Jurkat, Clone E6-1 (cell line): ENCODE data around the gene SIRT7.
"Not testable (repeated sequence)": the region's sequence is repeated elsewhere in the genome, so short reads cannot be mapped to it uniquely, and the experiment has no call there.

Source experiments
- DNase-seq: peaks from one replicate; pipeline ENCODE4 v3.0.0-alpha.2; 2011; ENCODE audit warnings: low read depth, low spot score
- H3K4me3 ChIP-seq: 2 replicates; pipeline ENCODE4 v1.5.1; 2011; ENCODE audit warnings: mild to moderate bottlenecking, low read length, control low read depth, moderate library complexity

SIRT7 gene

DNA sequence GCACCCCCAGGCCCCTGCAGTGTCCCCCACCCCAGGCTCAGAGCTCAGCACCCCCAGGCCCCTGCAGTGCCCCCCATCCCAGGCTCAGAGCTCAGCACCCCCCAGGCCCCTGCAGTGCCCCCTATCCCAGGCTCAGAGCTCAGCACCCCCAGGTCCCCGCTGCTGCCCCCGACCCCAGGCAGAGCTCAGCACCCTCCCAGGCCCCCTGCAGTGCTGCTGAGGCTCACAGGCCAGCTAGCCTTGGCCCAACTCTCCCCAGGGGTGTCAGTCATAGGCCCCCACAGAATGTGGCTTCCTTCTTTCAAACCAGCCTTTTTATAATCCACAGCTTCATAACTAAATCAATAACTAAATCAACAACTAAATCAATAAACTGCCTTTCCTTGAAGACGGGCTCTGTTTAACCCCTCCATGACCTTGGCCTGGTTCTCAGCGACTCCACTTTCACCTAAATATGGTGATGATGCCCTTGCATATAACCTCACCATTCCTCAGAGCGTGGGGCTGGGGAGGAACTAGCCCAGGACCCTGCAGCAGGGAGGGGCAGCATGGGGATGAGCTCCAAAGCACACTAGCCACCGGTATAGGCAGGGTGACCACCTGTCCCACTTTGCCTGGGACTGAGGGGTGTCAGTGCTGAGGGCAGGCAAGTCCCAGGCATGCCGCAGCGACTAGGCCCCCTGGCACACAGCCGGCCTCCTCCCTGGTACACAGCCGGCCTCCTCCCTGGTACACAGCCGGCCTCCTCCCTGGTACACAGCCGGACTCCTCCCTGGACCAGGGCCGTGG, 38.0 kb upstream of the SIRT7 start:
- no peak overlapping the region for H3K4me3 ChIP-seq
- no peak for DNase-seq

DNA sequence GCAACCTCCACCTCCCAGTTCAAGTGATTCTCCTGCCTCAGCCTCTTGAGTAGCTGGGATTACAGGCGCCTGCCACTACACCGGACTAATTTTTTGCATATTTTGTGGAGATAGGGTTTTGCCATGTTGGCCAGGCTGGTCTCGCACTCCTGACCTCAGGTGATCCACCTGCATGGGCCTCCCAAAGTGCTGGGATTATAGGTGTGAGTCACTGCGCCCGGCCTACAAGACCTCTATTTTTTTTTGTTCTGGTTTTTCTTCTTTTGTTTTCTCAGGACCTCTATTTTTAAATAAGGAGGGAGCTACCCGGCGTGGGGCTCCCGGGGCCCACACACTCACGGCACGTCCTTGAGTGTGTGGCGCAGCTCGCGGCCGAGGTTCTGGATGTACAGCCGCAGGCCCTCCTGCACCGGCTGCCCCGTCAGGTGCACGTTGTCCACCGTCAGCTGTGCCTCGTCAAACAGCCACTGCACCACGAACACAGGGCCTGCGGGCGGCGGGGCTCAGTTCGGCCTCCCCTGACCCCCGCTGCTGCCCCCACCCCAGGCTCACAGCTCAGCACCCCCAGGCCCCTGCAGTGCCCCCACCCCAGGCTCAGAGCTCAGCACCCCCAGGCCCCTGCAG, 37.2 kb upstream of the SIRT7 start:
- no peak for DNase-seq
- no peak overlapping the region for H3K4me3 ChIP-seq

DNA sequence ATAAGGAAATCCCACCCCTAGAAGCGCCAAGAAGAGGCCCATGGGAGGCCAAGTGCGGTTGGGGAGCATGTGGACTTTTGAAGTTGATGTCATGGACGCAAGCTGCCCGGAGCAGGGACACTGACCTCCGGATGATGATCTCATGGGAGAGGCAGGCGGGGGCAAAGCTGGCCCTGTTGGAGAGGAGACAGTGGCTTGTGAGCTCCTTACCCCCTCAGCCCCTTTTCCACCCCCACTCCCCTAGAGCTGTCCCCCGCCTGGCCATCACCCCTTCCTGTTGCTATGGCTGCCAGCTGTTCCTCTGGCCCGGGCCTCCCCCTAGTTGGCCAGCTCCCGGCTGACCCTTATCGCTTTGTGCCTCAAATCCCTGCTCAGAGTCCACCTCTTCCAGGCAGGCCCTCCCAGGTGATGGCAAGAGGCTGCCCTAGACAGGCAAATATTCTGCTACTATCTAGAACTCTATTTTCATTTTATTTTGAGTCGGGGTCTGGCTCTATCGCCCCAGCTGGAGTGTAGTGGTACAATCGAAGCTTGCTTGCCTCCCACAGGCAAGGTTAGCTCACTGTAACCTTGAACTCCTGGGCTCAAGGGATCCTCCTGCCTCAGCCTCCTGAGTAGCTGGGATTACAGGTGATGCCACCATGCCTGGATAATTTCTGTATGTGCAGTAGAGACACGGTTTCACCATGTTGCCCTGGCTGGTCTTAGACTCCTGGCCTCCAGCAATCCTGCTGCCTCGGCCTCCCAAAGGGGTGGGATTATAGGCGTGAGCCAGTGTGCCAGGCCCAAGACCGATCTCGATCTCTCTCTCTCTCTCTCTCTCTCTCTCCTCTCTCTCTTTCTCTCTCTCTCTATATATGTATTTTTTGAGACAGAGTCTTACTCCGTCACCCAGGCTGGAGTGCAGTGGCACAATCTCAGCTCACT, 36.4 kb upstream of the SIRT7 start:
- no peak overlapping the region for H3K4me3 ChIP-seq
- DNase-seq, result no peak

DNA sequence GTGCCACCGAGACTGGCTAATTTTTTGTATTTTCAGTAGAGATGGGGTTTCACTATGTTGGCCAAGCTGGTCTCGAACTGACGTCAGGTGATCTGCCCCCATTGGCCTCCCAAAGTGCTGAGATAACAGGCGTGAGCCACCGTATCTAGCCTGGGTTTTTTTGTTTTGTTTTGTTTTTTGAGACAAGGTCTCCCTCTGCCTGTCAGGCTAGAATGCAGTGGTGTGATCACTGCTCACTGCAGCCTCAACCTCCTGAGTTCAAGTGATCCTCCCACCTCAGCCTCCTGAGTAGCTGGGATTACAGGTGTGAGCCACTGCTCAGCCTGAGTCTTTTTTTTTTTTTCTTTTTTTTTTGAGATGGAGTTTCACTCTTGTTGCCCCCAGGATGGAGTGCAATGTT, 35.5 kb upstream of the SIRT7 start:
- H3K4me3 ChIP-seq, result not testable (repeated sequence)

DNA sequence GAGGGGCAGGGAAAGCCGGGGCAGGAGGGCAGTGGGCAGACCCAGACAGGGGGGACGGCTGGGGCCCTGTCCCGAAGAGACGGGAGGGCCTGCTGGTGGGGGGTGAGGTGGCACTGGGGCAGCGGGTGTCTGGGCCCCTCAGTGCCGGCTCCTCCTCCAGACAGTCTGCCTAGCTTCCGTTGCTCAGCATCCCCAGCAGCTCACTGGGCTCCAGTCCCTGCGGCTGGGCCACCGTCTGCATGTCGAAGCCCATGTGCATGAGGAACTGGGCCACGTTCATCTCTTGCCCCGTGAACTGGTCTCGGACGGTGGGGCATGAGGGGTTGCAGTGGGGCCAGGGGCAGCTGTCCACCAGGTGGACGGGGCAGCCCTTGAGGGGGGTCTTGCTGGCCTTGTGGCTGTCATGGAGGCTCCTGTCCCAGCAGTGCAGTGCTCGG, 34.8 kb upstream of the SIRT7 start:
- DNase-seq, result no peak

More for the DNA sequence above, 35.5 kb upstream of the SIRT7 start:
- DNase-seq, result not testable (repeated sequence)

DNA sequence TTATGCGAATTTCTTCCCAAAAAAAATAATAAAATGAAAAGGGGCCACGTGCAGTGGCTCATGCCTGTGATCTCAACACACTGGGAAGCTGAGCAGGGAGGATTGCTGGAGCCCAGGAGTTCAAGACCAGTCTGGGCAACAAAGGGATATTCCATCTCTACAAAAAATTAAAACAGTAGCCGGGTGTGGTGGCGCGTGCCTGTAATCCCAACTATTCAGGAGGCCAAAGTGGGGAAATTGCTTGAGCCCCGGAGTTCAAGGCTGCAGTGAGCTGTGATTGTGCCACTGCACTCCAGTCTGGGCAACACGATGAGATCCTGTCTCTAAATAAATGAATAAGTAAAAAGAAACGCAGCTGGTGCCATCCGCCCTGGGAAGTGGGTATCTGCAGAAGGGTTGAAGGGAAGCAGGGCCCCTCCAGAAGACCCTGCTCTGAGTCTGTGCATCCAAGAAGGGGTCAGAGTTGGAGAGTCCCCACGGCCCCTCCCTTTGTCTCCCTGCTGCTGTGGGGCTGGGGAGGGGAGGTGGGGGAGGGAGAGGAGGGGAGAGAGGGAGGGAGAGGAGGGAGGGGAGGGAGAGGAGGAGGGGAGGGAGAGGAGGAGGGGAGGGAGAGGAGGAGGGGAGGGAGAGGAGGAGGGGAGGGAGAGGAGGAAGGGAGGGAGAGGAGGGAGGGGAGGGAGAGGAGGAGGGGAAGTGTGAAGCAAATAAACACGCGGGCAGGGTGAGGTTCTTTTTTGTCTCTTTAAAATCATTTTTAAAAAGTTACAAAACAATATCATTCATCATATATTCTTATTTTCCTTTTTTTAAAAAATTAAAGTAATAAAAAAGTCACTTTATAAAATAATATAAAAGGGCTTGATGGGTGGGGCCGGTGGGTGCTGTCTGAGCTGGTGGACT, 34.1 kb upstream of the SIRT7 start:
- DNase-seq, result no peak
- no peak overlapping the region for H3K4me3 ChIP-seq

More for the DNA sequence above, 34.8 kb upstream of the SIRT7 start:
- no peak overlapping the region for H3K4me3 ChIP-seq

DNA sequence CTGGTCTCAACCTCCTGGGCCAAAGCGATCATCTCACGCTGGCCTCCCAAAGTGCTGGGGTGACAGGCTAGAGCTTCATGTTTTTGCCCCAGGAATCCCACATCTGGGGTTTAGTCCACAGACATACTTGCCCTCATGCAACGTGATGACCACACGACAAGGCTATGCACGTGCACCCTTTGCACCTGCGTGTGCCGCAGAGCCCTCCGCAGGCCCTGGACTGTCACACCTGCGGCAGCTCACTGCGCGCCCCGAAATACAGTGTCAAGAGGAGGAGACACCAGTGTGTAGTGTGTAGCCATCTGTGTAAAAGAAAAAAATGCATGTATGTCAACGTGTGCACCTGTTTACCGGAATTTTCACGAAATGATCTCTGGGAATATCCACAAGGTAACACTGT, 32.5 kb upstream of the SIRT7 start:
- H3K4me3 ChIP-seq, result no peak overlapping the region
- no peak for DNase-seq

DNA sequence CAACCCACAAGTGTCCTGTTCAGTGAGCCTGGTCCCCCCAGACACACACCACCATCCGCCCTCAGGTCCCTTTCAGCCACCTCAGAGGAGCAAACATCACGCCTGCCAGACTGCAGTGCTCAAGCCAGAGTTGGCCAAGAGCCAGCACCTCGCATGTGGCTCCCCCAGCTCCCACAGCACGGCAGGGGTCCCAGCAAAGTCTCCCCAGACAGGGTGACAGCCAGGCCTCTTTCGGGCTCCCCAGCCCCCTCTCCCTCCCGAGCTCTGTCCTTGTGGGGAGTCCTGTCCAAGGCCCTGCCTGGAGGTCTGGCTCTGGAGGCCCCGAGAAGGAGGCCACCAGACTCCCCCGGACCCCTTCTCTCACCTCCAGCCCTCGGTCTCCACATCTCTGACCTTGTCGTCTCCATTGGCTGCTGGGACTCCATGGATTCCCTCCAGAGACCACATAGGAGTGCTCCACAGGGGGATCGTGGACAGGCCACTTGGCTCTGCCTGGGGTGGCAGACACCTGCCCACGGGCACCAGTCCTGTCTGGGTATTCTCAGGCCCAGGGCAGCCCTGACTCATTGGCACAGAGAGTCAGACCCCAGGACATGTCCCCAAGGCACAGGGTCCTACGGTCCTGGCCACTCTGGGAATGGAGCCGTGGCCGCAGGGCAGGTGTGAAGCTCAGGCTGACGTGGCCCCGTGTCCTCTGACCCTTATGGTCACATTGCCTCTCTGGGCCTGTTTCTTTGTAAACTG, 30.8 kb upstream of the SIRT7 start:
- no peak overlapping the region for H3K4me3 ChIP-seq
- no peak for DNase-seq

DNA sequence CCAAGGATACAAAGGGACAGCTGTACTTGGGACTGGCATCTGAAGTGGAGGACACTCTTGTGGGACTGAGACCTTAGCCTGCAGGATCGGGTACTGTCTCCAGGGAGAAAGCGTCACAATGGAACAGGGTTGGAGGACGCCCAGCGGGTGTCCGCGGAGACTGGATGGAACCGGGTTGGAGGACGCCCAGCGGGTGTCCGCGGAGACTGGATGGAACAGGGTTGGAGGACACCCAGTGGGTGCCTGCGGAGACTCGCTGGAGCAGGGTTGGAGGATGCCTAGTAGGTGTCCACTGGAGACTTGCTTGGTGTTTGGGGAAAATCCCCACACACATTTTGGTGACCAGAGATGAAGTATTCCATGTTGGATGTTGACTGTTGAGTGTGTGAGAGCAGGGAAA, 29.2 kb upstream of the SIRT7 start, which contains the start of gene MYADML2:
MYADML2 (minus strand) TSS at position 45 of the 400 bp plus-strand sequence. CDS start 5,492 bp downstream, outside the sequence.
- no peak within 1 kb of the TSS for H3K4me3 ChIP-seq
- DNase-seq, result no peak

DNA sequence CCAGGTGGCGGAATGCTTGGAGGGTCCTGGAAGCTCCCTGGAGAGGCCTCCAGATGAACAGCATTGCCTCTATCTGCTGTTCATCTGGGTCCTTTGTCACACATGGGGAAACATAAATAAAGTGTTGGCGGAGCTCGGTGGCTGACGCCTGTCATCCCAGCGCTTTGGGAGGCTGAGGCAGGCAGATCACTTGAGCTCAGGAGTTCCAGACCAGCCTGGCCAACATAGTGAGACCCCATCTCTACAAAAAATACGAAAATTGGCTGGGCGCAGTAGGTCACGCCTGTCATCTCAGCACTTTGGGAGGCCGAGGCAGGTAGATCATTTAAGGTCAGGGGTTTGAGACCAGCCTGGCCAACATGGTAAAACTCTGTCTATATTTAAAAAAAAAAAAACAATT, 26.9 kb upstream of the SIRT7 start:
- no peak for DNase-seq
- no peak overlapping the region for H3K4me3 ChIP-seq

DNA sequence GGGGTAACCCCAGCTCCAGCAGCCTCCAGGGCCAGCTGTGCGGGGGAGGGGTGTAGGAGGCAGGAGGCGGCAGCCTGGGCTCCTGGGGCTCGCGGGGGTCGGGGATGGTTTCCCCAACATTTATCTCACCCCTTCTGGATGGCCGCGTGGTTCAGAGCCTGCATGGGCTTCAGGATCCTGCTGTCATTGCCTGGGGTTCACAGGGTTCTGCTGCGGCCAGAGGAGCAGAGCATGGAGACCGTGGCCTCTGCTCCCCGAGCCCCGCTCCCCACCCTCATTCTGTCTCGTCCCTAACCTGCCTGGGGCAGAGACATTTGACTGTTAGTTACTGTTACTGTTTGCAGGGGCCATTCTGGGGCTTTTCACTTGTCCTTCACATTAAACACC, 24.2 kb upstream of the SIRT7 start:
- DNase-seq, result no peak
- no peak overlapping the region for H3K4me3 ChIP-seq

DNA sequence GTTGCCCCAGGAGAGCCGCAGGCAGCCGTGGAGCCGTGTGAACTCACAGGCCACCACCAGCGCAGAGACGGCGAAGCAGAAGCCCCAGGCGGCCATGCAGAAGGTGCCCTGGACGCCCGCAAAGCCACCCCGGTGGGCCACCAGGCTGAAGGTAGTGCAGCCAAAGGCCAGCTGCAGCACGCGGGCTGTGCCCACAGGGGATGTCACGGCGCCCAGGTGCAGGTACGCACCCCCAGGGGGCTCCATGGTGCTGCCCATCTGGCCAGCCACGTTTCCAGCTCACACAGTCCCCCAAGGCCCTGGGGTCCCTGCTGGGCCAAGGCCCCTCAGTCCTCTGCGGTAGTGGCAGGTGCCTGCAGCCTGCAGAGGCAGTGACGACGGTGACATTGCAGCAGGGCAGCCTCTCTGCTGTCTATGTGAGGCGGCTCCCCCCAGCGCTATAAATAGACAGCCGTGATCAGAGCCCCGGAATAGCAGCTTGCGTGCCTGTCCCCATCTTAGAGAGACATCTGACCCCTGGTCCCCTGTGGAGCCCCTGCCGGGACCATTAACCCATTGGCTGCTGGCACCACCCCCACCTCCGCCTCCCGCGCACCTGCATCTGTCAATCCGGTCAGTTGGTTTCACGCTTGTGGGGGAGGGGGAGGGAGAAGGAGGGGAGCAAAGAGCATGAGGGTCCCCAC, 23.6 kb upstream of the SIRT7 start:
- no peak overlapping the region for H3K4me3 ChIP-seq
- no peak for DNase-seq

DNA sequence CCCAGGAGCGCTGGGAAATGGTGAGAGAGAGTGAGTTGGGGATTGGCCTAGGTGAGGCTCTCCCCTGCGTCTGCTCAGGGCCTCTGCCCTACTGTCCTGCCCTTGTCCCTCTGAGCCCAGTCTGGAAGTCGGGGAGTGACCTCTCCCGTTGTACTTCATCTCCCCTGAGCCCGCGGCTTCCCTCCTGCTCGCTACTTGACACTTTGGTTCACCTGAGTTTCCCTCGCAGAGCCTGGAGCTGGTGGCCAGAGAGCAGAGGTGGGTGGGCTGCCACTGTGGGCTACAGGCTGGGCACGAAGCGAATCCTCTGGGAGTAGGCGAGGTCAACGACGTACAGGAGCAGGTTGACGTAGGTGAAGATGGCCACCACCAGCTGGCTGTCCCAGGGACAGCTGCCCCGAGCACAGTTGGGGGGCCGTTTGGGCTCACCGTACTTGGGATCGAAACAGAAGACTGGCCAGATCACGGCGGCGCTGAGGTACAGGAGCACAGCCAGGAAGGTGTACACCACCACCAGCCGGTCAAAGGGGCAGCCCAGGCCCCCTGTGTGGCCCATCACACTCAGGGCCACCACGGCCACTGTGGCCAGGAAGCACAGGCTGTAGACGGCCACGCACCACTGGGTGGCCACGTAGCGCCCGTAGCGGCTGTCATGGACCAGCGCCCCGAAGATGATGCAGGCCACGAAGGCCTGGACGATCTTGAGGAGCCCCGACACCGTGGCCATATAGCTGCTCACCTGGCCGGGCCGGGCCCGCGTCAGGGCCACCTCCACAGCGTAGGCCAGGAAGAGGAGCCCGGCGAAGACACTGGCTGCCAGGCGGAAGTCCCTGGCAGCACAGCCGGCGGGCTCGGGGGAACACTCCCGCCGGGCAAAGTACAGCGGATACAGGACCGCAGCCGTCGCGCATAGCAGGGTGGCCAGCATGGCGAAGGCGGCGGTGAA, 22.8 kb upstream of the SIRT7 start:
- DNase-seq, result no peak
- H3K4me3 ChIP-seq, result no peak overlapping the region

DNA sequence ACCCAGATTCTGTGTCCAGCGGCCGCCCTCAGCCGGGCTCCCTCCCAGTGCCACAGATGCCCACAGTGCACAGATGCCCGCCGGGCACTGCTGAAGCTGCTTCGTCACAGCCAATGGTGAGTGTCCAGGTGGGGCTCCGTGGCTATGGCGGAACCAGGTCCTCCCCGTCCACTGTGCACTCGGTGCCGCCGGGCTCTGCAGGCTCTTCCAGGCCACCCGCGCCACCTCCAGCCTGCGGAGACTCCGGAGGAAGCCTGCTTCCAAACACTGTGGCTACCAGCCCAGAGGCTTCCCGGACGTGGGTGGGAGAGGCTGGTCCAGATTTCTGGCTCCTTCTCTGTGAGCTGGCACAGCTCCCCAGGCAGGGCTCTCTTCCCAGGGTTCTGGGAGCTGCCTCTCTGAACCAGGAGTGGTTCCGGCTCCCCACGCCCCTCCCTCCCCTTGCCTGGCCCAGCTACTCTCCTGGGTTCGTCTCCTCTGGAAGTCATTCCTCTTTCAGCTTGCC, 22.0 kb upstream of the SIRT7 start:
- no peak for DNase-seq
- no peak overlapping the region for H3K4me3 ChIP-seq

DNA sequence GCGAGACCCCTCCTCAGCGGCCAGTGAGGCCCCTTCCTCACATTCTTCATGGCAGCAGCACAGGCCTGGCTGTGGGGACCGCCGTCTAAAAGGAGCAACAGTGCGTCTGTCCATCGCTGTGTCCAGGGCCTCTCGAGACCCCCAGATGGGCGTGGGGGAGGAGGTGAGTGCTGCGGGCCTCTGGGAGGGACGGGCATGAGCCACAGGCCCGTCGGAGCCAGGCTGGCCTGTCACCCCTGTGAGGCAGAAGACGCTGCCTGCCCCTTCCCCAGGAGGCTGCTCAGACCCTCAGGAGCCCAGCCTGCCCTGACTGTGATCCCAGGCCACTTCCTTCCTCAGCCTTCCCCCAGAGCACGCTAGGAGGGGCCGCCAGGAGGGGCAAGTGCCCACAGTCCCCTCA, 21.2 kb upstream of the SIRT7 start:
- no peak for DNase-seq
- no peak overlapping the region for H3K4me3 ChIP-seq

DNA sequence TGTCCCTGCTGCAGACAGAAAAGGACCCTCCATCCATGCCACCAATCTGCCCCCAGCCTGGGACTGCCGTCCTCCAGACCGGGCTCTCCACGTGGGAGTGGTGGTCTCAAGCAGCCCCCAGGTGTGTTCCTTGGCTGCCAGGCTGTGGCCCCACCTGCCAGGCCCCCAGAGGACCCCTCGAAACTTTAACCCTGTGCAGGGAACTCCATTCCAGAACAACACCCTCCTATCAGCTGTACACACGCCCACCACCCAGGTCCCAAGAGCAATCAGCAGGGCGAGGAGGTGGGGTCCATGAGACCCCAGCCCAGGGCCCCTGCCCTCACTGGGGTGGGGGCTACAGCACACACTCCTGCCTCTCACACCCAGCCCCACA, 17.7 kb upstream of the SIRT7 start:
- no peak overlapping the region for H3K4me3 ChIP-seq
- no peak for DNase-seq
